ENCODE results near the gene SRGAP3.

SRGAP3 gene

GRCh38 chr3:8978551-8978950, 270.9 kb downstream of the SRGAP3 start:
- no peak overlapping the region for H3K4me3 ChIP-seq (ENCODE audit: severe bottlenecking)
- H3K4me1 ChIP-seq (ENCODE audit: insufficient read depth, poor library complexity, severe bottlenecking): no peaks in the 10 kb centered on the region
- no peaks in the 10 kb centered on the region for H3K27me3 ChIP-seq (ENCODE audit: insufficient read depth, poor library complexity, severe bottlenecking)
- no peak for ATAC-seq (ENCODE audit: low read depth)
- no peaks in the 10 kb centered on the region for H3K9me3 ChIP-seq (ENCODE audit: severe bottlenecking)
- H3K27ac ChIP-seq (ENCODE audit: poor library complexity, severe bottlenecking): no peak overlapping the region
- H3K36me3 ChIP-seq (ENCODE audit: low read depth): no peaks in the 10 kb centered on the region
- TF ChIP-seq CTCF (IDR thresholded peaks at IDR 0.05; ENCODE audit: poor library complexity, severe bottlenecking): no peak
- DNase-seq (ENCODE audit: low spot score): no peak

GRCh38 chr3:8976540-8977182, 272.8 kb downstream of the SRGAP3 start:
- no peak for TF ChIP-seq CTCF (IDR thresholded peaks at IDR 0.05; ENCODE audit: poor library complexity, severe bottlenecking)
- H3K4me3 ChIP-seq (ENCODE audit: severe bottlenecking): no peak overlapping the region
- H3K27me3 ChIP-seq (ENCODE audit: insufficient read depth, poor library complexity, severe bottlenecking): no peaks in the 10 kb centered on the region
- H3K36me3 ChIP-seq (ENCODE audit: low read depth): no peaks in the 10 kb centered on the region
- DNase-seq (ENCODE audit: low spot score) (no peak), ATAC-seq (ENCODE audit: low read depth) (no peak)
- H3K4me1 ChIP-seq (ENCODE audit: insufficient read depth, poor library complexity, severe bottlenecking): no peaks in the 10 kb centered on the region
- no peaks in the 10 kb centered on the region for H3K9me3 ChIP-seq (ENCODE audit: severe bottlenecking)
- no peak overlapping the region for H3K27ac ChIP-seq (ENCODE audit: poor library complexity, severe bottlenecking)

GRCh38 chr3:8975081-8976020, 274.1 kb downstream of the SRGAP3 start:
- Histone ChIP-seq H3K27ac (ENCODE audit: poor library complexity, severe bottlenecking) (no peak overlapping the region), H3K4me1 (ENCODE audit: insufficient read depth, poor library complexity, severe bottlenecking) (no peaks in the 10 kb centered on the region), H3K4me3 (ENCODE audit: severe bottlenecking) (no peak overlapping the region), H3K27me3 (ENCODE audit: insufficient read depth, poor library complexity, severe bottlenecking) (no peaks in the 10 kb centered on the region), H3K36me3 (ENCODE audit: low read depth) (no peaks in the 10 kb centered on the region), H3K9me3 (ENCODE audit: severe bottlenecking) (no peaks in the 10 kb centered on the region)
- DNase-seq (ENCODE audit: low spot score) (no peak), ATAC-seq (ENCODE audit: low read depth) (no peak)
- TF ChIP-seq CTCF (IDR thresholded peaks at IDR 0.05; ENCODE audit: poor library complexity, severe bottlenecking): no peak

- DNase-seq (ENCODE audit: low spot score): no peak
- no peak overlapping the region for H3K4me3 ChIP-seq (ENCODE audit: severe bottlenecking)
- TF ChIP-seq CTCF (IDR thresholded peaks at IDR 0.05; ENCODE audit: poor library complexity, severe bottlenecking): no peak
- no peaks in the 10 kb centered on the region for H3K36me3 ChIP-seq (ENCODE audit: low read depth)
- no peaks in the 10 kb centered on the region for H3K9me3 ChIP-seq (ENCODE audit: severe bottlenecking)
- no peaks in the 10 kb centered on the region for H3K4me1 ChIP-seq (ENCODE audit: insufficient read depth, poor library complexity, severe bottlenecking)
- H3K27ac ChIP-seq (ENCODE audit: poor library complexity, severe bottlenecking): no peak overlapping the region
- no peaks in the 10 kb centered on the region for H3K27me3 ChIP-seq (ENCODE audit: insufficient read depth, poor library complexity, severe bottlenecking)
- ATAC-seq (ENCODE audit: low read depth): no peak
Observed at GRCh38 chr3:8974458-8974857, 275.0 kb downstream of the SRGAP3 start.
